Anterior cingulate cortex (tissue), 58 donors: ENCODE results near the gene MS4A1.
"Not testable (repeated sequence)": the region's sequence is repeated elsewhere in the genome, so short reads cannot be mapped to it uniquely, and the experiment has no call there.

Experiments
- DNase-seq, 58 donors: peaks; one replicate each; lab custom pipeline; 2025; lab: John Stamatoyannopoulos, UW

Gene MS4A1

GRCh38 chr11:60455531-60456042, at the start of gene MS4A1:
TSS of gene MS4A1 (plus strand) at chr11:60455847. CDS start at chr11:60462375, 6,528 bp downstream.
- DNase-seq, result no peak

- DNase-seq, result no peak
These were observed 35.6 kb upstream of the MS4A1 start for GRCh38 chr11:60420015-60420414.

GRCh38 chr11:60422609-60423008, 33.0 kb upstream of the MS4A1 start:
- DNase-seq, result no peak

GRCh38 chr11:60428517-60428916, 27.1 kb upstream of the MS4A1 start:
- DNase-seq, result no peak

GRCh38 chr11:60429272-60429671, 26.4 kb upstream of the MS4A1 start, which contains the start of gene MS4A5:
TSS of gene MS4A5 (plus strand) at chr11:60429572. CDS start at chr11:60429675, 103 bp downstream.
- DNase-seq, result no peak

- DNase-seq, result no peak
These were observed 24.4 kb upstream of the MS4A1 start for GRCh38 chr11:60431251-60431650.

GRCh38 chr11:60433401-60433800, 22.2 kb upstream of the MS4A1 start:
- no peak for DNase-seq

- DNase-seq, result no peak
These were observed 8.6 kb upstream of the MS4A1 start for GRCh38 chr11:60447070-60447469.

- DNase-seq, result no peak
These were observed 7.8 kb upstream of the MS4A1 start for GRCh38 chr11:60447846-60448245.

- not testable (repeated sequence) for DNase-seq
These were observed 4.5 kb upstream of the MS4A1 start for GRCh38 chr11:60451185-60451584.

- DNase-seq, result no peak
These were observed 1.4 kb upstream of the MS4A1 start for GRCh38 chr11:60454212-60454611.

- DNase-seq, result no peak
These were observed 1.9 kb downstream of the MS4A1 start for GRCh38 chr11:60457576-60457975.

GRCh38 chr11:60459345-60459744, 3.7 kb downstream of the MS4A1 start:
- DNase-seq, result no peak

GRCh38 chr11:60468829-60469228, 13.2 kb downstream of the MS4A1 start:
- no peak for DNase-seq

- no peak for DNase-seq
These were observed 14.1 kb downstream of the MS4A1 start for GRCh38 chr11:60469723-60470122.

GRCh38 chr11:60477035-60477445, 21.4 kb downstream of the MS4A1 start:
- no peak for DNase-seq

GRCh38 chr11:60482361-60482760, 26.7 kb downstream of the MS4A1 start:
- no peak for DNase-seq

- DNase-seq, result no peak
These were observed 30.3 kb downstream of the MS4A1 start for GRCh38 chr11:60485987-60486386.

- no peak for DNase-seq
These were observed 36.9 kb downstream of the MS4A1 start, which contains the start of gene MS4A12 for GRCh38 chr11:60492488-60493009. TSS of gene MS4A12 (plus strand) at chr11:60492778. CDS start at chr11:60497319, 4,541 bp downstream.

GRCh38 chr11:60493454-60493853, 37.8 kb downstream of the MS4A1 start:
- no peak for DNase-seq

GRCh38 chr11:60498399-60498798, 42.8 kb downstream of the MS4A1 start:
- DNase-seq, result no peak

- peak in 13 of 58 donors; percentile 0 to 35 (median 5) for DNase-seq
These were observed 43.2 kb downstream of the MS4A1 start for GRCh38 chr11:60498853-60499252.
